ENCODE measurements around the gene DNPH1. TPM values are rescaled to one million over a fixed set of nuclear protein-coding genes. Genes with fewer than 3 reads are reported as not detected.

The DNPH1 gene
- 129 and 187 TPM in 2 replicates for total RNA-seq

DNA sequence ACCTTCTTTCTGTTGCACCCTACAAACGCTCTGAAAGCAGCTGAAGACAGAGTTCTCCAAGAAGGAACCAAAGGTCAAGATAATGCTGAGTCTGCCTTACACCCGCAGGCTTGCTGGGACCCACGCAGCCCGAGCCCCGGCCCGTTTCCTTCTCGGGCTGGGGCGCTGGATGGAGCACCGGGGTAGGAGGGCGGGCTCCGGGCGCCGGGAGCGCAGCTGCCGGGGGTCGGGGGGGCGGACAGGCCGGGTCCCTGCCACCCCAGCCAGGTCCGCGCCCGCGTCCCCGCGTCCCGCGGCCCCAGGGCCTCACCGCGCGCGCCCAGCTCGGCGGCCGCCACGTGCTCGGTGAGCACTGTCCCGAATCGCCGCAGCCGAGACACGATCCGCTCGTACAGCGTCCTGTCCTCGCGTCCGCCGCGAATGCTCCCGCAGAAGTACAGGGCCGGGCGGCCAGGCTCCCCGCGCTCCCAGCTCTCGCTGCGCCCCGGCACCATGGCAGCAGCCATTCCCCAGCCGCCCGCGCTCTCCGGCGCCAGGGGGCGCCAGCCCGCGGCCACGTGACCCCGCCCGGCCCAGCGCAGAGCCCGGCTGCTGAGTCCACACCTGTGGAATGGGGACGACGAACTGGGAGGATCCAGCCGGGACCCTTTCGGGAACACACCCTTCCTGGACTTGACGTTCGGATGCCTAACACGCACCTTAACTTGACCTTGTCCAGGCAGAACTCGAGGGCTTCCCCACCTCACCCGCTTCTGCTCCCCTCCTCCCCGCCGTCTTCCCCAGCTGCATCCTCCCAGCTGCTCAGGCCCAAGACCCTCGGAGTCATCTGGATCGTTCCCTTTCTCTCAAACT is at the start of gene DNPH1:
DNPH1 (minus strand) TSS at position 531 of the 852 bp plus-strand sequence; CDS start at position 506, 25 bp downstream.

DNA sequence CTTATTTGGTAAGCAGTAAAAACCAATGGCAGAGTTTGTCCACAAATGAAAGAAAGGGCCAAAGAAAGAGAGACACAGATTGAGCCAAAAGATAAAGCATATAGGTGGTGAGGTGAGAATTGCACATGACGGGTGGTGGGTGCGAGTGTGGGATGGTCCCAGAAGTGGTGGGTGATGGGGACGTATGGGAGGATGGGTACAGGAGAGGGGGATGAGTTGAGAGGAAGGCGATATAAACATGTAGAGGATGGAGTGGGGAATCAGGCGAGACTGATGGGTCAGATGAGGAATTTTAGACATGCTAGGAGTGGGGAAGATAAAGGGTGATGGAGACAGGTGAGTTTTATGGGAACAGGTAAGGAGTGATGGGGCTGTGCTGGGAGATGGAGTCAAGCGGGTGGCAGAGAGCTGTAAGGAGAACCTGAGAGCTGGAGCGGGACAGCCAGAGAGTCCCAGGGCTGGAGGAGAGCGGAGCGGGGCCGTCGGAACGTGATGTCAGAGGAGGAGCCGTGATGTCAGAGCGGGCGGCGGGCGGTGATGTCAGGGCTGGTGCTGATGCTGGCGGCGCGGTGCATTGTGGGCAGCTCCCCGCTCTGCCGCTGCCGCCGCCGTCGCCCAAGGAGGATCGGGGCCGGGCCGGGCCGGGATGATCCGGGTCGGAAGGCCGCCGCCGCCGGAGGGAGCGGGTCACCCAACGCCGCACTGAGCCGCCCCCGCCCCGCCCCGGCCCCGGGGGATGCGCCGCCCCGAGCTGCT is 13.8 kb upstream of the DNPH1 start, which contains the start of gene TTBK1:
TTBK1 (plus strand) TSS at position 574 of the 756 bp plus-strand sequence. CDS start 3,180 bp downstream, outside the sequence.

GRCh38 chr6:43181942-43182860 is 47.1 kb downstream of the DNPH1 start, which contains the start of gene CUL9:
TSS of gene CUL9 (plus strand) at chr6:43182196. CDS start at chr6:43184311, 2,115 bp downstream.

Other genes with a start within 250 kb of the DNPH1 start
- gene PPP2R5D, start 244.9 kb downstream of the DNPH1 start, total RNA-seq = 60.5 and 80.8 TPM in 2 replicates
- 83.5 and 84.1 TPM in 2 replicates for gene MEA1, start 215.5 kb downstream of the DNPH1 start, total RNA-seq
- 64.0 and 68.7 TPM in 2 replicates for gene KLHDC3, start 215.2 kb downstream of the DNPH1 start, total RNA-seq
- 80.3 and 94.5 TPM in 2 replicates for gene RRP36, start 207.9 kb downstream of the DNPH1 start, total RNA-seq
- gene CUL7, start 175.6 kb downstream of the DNPH1 start, total RNA-seq = 14.5 and 15.2 TPM in 2 replicates
- gene MRPL2, start 170.0 kb downstream of the DNPH1 start, total RNA-seq = 32.4 and 33.4 TPM in 2 replicates
- gene KLC4, start 169.8 kb downstream of the DNPH1 start, total RNA-seq = 10.3 and 11.7 TPM in 2 replicates
- gene PTK7, start 153.2 kb downstream of the DNPH1 start, total RNA-seq = 84.4 and 112 TPM in 2 replicates
- gene SRF, start 58.2 kb downstream of the DNPH1 start, total RNA-seq = 23.3 and 29.9 TPM in 2 replicates
- 29.6 and 32.2 TPM in 2 replicates for gene CUL9, start 47.3 kb downstream of the DNPH1 start, total RNA-seq
- not detected in 2 replicates for gene TTBK1, start 14.0 kb upstream of the DNPH1 start, total RNA-seq
- not detected in 2 replicates for gene SLC22A7, start 68.8 kb upstream of the DNPH1 start, total RNA-seq
- gene CRIP3, start 79.3 kb upstream of the DNPH1 start, total RNA-seq = not detected in 2 replicates
- 4.4 and 6.1 TPM in 2 replicates for gene ZNF318, start 140.2 kb upstream of the DNPH1 start, total RNA-seq
- 17.0 and 17.3 TPM in 2 replicates for gene ABCC10, start 198.1 kb upstream of the DNPH1 start, total RNA-seq
- 11.9 and 21.3 TPM in 2 replicates for gene DLK2, start 226.1 kb upstream of the DNPH1 start, total RNA-seq
- 13.2 and 15.1 TPM in 2 replicates for gene TJAP1, start 248.1 kb upstream of the DNPH1 start, total RNA-seq